ENCODE measurements around the gene ASPG. TPM values are rescaled to one million over a fixed set of nuclear protein-coding genes. Genes with fewer than 3 reads are reported as not detected.

Gene ASPG
- total RNA-seq, 1 donor from 2014 or later = not detected

- intact Hi-C loops (cut with micrococcal nuclease) = no loop called here
Measured at GRCh38 chr14:104134061-104134965, 48.8 kb downstream of the ASPG start.

DNA sequence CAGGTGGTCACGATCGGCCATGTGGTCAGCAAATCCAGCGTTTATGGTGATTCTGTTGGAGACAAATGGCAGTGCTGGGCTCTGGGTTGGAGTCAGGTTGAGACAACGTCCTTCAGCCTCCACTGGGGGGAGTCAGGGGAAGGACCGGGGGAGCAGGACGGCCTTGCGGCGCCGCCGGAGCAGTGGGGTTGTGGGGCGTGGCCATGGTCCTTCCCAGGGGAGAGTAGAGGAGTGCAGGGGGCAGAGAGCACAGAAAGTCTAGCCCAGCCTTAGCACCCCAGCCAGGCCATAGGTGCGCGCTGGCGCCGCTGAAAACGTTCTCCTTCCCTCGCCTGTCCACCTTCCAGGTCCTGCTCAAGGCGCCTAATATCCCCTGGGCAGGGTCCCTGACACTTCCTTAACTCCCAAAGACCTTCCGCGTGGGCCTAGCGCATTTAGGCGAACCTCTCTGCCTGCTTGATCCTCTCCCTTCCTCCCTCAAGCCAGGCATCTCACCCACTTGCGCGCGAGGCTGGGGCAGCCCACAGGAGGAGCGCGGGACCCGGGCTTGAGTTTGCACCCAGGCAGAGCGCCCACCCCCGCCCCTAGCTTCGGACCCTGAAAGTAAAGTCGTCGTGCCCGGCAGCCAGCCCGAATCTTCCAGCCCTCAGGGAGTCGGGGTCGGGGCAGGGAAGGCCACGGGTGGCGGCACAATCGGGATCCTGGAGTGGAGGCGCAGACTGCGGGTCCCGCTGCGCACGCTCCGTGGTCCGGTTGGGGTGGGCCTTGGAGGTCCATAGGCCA lies 49.8 kb downstream of the ASPG start:
- intact Hi-C loops (cut with micrococcal nuclease) = no loop called here

- intact Hi-C loops (cut with micrococcal nuclease) = no loop called here
Measured at GRCh38 chr14:104135904-104136471, 50.5 kb downstream of the ASPG start.

DNA sequence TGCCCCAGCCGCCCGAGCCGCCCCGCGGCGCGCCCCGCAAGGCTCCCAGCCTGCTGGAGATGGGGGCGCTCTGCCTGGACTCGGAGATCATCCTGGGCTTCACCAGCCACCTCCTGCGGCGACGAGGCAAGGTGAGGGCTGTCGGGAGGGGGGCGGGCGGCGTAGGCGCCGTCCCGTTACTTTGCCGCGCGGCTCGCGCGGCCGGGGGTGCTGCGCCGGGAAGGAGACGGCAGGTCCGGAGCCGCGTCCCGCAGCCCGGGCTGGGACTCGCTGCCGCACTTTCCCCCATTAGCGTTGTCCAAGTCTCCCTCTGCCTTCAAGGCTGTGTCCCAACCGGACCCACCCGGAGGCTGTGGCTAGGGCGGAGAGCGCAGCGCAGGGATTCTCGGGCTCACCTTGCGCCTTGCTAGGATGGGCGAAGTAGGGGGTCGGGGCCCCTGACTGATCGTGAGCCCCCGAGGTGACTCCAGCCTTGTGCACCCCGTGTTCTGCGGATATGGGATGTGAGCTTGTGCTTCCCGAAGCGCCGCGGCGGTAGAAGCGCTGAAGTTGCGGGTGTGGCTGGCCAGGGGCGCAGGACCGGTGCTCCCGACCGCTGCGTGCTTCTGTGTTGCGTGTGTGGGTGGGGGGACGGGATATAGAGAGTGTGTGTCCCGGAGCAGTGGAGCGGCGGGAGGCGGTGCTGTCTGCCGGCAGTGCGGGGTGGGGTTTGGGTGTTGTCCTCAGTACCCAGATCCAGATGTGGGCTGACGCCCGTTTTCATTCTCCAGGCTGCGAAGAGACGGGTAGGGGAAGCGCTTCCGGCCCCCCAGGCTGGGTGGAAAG lies 51.2 kb downstream of the ASPG start:
- intact Hi-C loops (cut with micrococcal nuclease) = loop anchor here (1.0 kb wide), 2 partner anchors 428 to 504 kb away; no protein-coding TSS in a partner anchor

DNA sequence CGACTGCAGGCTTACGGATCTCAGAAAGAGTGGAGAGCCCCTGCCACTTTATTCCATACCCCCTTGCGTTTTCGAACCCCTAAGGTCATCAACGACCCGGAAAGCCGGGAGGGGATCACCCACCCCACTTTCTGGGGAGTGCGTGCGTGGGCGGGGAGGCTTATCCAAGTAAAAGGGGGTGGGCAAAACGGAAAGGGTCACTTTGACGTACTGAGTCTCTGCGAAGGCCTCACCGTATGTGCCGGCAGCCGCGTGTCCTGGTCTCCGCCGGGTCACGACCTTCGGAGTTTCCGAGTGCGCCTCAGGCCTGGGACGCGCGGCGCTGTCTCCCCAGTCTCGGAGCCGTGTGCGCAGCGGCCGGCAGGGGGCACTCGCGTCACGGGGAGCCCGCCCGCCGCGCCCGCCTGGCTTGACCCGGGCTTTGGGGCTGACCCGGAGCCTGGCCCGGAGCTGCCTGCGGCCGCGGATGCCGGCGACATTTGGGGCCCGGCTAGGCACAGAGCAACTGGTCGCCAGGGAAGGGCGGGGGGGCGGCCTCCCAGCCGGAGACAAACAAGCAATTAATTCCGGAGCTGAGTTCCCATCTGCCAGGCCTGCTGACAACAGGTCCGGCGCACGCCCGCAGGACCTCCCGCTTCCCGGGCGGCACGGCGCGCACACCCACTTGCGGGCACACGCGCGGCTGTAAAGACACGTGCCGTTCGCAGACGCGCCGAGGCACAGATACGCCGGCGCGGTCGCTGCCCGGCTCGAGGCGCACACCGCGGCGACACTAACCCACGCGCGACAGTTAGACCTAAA lies 52.0 kb downstream of the ASPG start:
- intact Hi-C loops (cut with micrococcal nuclease) = loop anchor here (1.0 kb wide), 2 partner anchors 427 to 503 kb away; no protein-coding TSS in a partner anchor

DNA sequence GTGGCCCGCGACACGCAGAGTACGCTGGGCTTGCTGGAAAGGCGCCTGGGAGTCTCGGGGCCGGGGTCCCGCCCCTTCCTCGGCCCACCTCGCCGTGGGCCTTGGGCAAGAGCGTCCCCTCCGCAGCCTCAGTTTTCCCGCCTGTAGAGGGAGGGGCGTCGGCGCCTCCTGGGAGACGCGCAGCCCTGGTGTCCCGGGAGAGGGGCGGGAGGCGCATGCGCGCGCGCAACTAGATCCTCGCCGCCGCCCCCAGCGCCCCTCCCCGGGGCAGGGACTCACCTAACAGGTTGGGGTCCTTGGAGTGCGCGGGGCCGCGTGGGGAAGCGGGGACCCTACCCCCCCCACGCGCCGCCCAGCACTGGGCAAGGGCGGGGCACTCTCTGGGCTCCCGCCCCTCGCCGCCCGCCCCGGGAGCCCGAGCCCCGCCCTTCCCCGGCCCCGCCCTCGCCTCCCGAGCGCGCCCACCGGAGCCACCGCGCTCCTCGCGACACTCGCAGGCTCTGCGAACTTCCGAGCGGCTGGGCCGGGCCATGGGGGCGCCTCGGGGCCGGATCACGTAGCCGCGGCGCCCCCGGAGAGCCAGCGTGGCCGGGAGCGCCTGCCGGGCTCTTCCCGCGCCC lies 52.7 kb downstream of the ASPG start, which contains the start of gene KIF26A:
TSS of gene KIF26A (plus strand) at position 490 of the 620 bp plus-strand sequence. CDS start 136 bp downstream, outside the sequence.
- intact Hi-C loops (cut with micrococcal nuclease) = no loop called here

GRCh38 chr14:104138718-104139459 lies 53.4 kb downstream of the ASPG start:
- intact Hi-C loops (cut with micrococcal nuclease) = no loop called here

DNA sequence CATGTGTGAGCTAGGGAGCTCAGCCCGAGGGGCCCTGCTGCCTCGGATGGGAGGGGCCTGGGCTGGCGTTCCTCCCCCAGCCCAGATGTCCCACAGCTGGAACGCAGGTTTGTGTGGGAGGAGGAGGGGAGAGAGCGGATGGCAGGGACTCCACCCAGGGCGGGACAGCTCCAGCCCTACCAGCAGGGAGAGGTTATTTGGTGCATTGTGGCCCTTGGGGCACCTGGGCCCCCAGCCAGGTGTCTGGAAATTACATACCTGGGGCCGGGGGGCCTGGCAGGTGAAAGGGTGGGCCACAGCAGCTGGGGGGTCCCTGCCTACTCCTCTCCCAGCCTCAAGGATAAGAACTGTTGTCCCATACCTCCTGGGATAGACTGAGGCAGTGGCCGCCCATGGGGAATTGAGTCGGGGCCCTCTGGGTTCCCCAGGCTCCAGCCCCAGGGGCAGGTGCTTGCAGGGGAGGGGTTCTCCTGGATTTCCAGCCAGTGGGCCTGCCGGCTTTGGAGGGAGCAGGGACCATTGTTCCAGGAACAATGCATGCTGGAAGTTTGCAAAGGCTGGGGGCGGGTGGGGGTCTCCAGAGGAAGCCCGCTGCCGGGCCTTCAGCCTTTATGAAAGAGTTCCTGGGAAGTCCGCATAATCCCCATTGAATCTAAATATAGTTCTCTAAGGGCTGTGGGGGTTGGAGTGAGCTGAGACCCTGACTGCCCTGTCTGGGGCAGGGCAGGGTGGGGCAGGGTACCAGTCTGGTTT lies 54.1 kb downstream of the ASPG start:
- intact Hi-C loops (cut with micrococcal nuclease) = no loop called here

- intact Hi-C loops (cut with micrococcal nuclease) = no loop called here
Measured at GRCh38 chr14:104140213-104140462, 54.6 kb downstream of the ASPG start.

- intact Hi-C loops (cut with micrococcal nuclease) = no loop called here
Measured at GRCh38 chr14:104140463-104141331, 55.2 kb downstream of the ASPG start.

DNA sequence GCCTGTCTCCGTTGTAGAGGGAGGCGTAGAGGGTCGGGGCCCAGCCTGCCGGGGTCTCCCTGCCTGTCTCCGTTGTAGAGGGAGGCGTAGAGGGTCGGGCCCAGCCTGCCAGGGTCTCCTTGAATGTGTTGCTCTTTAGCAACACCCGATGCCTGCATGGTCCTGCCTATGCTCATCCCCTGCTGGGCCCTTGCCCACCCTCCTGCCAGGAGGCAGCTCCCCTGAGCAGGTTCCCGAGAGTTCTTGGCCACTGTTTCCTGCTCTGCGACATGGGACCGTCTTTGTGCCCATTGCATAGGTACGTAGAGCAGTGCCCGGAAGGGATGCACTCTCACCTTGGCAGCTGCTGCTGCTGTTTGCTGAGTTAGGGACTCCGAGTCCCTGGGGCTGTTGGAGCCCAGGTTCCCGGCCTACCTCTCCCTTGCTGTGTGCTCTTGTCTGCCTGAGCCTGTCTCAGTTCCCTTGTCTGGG lies 56.2 kb downstream of the ASPG start:
- intact Hi-C loops (cut with micrococcal nuclease) = no loop called here

DNA sequence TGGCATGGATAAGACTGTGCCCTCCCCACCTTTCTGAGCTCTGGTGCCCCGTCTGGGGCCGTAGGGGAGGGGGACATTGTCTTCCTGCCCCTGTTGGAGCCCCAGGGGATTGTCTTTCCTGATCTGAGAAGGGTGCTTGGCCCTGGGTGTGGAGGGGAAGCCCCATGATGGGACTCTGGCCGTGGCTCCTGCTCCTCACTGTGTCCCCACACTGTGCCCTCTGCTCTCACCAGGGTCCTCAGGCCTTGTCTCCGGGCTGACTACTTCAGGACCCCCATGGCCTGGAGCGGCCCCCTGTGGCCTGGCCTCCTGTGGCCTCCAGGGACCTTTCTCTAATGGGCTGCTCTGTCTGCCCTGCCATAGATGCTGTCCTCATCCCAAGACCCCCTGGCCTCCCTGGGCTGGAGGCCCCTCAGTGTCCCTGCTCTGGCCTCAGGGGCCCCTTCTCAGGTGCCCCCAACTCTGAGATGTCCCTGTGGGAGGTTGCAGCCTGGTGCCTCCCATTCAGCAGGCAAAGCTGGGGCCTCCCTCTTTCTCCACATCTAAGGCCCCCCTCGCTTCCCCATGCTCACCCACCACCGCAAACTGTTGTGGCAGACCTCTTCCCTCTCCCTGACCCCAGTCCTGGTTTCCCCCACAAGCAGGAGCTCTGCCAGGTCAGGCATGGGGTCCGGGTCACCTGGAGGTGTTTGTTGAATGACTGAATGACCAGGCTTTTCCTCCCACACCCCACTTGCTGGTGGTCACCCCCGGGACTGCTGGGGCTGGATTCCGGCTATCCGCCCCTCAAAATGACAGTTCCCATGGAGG lies 56.8 kb downstream of the ASPG start:
- intact Hi-C loops (cut with micrococcal nuclease) = no loop called here

DNA sequence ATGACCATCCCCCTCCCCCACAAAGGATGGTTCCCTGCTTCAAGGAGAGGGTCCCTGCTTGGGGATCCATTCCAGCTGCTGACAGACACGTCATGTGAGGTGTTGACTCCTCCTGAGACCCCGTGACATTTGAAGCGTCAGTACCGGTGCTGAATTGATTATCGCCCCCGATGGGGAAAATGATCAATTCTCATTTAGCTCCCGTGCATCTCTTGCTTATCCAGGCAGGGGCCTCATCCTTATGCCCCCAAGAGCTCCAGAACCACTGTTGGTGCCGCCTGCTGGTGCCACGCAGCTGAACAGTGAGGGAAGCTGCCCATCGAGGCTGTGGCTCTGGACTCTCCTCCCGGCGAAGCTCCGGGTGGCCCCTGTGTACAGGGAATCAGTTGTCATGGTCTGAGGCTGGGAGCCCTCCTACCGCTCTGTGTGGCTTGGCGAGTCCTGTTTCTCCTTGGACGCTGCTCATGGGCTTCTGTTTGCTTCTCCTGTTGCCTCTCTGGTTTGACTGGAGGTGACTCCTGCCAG lies 57.5 kb downstream of the ASPG start:
- intact Hi-C loops (cut with micrococcal nuclease) = no loop called here

DNA sequence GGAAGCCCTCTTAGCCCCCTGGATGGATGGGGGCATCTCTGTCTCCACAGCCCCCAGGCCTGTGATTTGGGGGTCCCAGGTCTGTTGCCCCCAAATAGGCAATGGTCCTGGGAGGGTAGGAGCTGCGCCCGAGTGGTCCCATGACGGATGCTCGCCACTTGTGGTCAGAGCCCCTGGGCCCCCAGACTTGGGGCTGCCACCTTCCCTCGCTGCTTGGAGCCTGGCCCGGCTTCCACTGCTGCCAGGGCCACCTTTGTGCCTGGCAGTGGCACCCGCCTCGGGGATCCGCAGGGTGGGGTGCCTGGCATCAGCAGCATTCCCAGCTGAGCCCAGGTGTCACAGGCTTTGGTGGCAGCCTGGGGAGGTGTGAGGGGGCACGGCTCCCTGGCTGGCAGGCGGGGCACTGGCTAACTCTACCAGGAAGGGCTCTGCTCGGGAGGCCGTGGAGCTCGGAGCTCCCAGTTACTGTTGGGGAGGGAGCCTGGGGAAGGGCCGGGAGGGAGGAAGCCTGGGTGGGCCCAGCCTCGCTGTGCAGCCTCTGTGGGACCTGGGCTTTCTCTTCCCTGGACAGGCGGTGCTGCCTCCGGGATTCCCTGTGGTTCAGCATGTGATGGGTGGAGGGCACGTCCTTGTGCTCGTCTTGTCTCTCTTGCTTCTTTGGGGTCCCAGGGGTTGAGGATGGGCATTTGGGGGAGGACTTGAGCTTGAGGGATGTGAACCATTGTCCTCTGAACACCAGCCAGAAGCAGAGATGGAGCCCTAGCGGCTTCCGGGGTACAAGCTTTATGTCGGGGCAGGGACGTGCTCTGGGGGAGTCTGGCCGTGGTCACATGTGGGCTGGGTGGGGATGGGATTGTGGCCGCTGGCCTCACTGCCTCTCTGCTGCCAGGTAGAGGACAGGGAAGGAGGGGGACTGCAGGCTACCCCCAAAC lies 58.3 kb downstream of the ASPG start:
- intact Hi-C loops (cut with micrococcal nuclease) = no loop called here

DNA sequence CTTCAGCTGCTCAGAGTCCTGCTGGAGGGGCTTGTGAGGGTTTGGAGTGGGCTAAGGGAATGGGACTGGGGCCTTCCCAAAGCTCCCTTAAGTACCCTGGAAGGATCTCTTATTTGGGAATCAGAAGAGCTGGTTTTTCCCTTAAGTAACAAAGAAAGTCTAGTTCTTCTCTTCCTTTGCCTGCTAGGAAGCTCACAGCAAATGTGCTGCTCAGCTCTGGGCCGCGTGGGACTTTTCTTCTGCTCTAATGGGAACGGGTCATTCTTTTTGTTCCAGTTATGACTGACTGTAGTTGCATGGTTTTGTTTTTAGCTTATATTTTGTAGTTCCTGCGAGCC lies 58.9 kb downstream of the ASPG start:
- intact Hi-C loops (cut with micrococcal nuclease) = no loop called here
